ENCODE results near the gene COL5A1.

DNA sequence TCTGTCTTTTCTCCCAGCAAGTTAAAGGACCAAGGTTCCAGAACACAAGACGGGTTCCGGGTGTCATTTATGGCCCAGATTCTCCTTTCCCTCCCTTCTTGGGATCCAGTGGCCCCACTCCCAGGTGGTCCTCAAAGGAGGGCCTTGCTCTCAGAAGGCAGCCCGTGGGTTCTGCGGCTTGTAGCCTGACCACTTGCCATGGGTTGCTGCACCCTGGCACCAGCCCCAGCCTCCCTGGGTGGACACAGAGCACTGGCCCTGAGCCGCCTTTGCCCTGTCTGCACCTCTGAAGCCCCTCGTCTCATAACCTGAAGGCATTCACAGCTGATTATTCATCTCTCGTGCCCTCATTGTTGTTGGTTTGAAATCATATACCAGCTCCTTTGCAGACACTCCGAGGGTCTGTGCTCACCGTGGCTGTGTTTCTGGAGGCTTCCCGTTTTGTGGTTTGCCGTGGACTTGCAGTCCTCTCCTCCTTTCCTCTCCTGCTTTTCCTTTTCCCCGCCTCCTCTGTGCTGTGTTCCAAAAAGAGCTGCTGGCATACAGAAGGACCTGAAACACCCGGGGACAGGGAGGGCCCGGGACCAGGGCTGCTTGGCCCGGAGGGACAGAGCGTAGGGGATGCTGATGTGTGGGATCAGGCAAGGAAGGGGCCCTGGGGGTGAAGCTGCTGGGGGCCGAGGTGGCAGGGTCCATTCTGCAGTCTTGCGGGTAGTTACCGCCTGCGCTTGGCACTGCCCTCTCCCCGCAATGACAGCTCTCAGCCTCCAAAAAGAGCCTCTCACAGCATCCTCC, 189.5 kb downstream of the COL5A1 start:
- TF ChIP-seq, protein P1, sequence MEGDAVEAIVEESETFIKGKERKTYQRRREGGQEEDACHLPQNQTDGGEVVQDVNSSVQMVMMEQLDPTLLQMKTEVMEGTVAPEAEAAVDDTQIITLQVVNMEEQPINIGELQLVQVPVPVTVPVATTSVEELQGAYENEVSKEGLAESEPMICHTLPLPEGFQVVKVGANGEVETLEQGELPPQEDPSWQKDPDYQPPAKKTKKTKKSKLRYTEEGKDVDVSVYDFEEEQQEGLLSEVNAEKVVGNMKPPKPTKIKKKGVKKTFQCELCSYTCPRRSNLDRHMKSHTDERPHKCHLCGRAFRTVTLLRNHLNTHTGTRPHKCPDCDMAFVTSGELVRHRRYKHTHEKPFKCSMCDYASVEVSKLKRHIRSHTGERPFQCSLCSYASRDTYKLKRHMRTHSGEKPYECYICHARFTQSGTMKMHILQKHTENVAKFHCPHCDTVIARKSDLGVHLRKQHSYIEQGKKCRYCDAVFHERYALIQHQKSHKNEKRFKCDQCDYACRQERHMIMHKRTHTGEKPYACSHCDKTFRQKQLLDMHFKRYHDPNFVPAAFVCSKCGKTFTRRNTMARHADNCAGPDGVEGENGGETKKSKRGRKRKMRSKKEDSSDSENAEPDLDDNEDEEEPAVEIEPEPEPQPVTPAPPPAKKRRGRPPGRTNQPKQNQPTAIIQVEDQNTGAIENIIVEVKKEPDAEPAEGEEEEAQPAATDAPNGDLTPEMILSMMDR (IDR thresholded peaks at IDR 0.05): no peak
- no peak for TF ChIP-seq POLR2A (IDR thresholded peaks at IDR 0.05)

All from Peyer's patch (tissue), 4 donors.